Occipital lobe (tissue), 2 donors: ENCODE results near the gene SERTAD1. TPM values are rescaled to one million over a fixed set of nuclear protein-coding genes. Genes with fewer than 3 reads are reported as not detected.
"Not testable (repeated sequence)": the region's sequence is repeated elsewhere in the genome, so short reads cannot be mapped to it uniquely, and the experiment has no call there.

Experiments
- DNase-seq: peaks from one replicate; lab custom pipeline; 2025; lab: John Stamatoyannopoulos, UW
- total RNA-seq: library from RNA; depleted of rRNA; stranded (reverse); fragments of >200 nt; gene quantifications from one replicate; pipeline ENCODE4 v1.2.3, GENCODE V29; 2014

SERTAD1 gene
- total RNA-seq, 1 donor from 2014 or later = 2.8 TPM

- DNase-seq = no peak
Measured at GRCh38 chr19:40422748-40423566, 2.8 kb downstream of the SERTAD1 start.

DNA sequence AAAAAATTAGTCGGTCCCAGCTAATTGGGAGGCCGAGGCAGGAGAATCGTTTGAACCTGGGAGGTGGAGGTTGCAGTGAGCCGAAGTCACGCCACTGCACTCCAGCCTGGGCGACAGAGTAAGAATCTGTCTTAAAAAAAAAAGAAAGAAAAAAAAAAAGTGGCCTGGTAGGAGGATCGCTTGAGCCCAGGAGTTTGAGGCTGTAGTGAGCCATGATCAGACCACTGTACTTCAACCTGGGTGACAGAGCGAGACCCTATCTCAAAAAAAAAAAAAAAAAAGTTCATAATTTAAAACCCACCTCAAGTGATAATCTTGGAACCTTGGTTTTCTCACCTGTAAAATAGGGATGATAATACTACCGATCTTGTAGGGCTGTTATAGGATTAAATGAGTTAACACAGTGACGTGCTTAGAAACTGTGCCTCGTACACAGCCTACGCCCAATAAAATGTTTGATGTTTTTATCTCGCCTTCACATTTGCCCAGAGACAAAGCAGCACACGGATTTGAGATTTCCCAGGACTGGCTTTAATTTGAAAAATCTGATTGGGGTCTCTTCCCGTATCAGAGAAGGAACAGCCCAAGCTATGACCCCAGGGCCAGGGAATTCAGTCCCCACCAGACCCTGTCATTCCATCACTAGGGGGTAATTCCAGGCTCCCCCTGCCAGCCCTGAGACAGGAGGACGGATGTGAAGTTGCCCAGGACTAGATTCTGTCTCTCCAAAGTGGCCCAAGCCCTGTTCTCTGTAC is 3.6 kb downstream of the SERTAD1 start:
- DNase-seq = no peak

DNA sequence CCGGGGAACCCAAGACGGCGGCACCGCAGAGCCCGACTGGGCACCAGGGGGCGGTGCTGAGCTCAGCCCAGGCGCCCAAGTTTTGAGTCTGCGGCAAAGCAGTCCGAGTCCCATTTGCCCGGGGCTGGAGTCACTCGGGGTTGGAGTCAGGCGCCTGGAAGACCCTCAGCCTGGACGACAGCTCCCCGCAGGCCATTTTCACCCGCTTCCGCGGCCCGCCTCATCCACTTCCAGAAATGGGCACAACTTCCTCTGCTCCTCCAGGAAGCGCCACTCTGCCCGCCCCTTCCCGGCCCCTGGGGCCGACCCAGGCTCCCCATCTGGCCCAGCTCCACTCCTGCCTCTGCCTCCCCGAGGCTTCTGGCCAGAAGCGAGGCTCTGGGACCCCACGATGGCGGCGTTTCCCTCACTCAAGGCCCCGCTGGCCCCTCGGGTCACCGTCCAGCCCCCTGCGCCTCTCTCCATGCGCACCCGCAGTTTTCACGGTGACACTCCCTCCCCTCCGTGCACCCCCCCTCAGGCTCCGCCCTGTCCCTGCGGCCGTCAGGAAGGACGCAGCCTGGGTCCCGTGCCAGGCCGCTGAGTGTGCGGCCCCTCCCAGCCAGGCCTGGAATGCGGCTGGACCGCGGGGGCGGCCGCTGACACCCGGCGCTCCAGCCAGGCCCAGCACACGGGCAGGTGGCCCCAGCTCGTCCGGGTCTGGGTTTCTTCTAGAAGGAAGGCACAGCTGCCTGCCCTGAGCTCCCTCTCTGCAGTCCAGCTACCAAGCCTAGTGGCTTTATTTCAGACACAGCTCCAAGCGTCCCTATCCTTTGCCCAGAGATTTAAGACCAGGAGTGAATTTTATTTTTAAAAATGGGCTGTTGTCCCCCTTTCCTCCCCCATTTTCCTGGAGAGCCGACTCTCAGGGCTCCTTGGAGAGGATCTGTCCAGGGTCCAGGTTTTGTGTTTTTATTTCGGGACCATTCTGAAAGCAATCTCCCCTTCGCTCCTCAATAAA is 4.7 kb downstream of the SERTAD1 start:
- peak; percentile 92 for DNase-seq

GRCh38 chr19:40420451-40420765 is 5.4 kb downstream of the SERTAD1 start:
- DNase-seq = no peak

DNA sequence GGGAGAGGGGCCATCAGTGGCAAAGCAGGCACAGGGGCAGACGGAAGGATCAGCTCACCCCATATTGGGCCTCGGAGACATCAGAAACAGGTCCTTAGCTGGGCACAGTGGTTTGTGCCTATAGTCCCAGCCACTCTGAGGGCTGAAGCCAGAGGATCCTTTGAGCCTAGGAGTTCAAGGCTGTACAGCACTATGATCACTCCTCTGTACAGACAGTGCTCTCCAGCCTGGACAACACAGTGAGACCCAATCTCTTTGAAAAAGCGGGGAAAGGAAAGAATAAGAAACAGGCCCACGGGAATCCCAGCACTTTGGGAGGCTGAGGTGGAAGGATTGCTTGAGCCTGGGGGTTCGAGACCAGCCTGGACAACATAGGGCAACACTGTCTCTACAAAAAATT is 6.0 kb downstream of the SERTAD1 start:
- no peak for DNase-seq

- no peak for DNase-seq
Measured at GRCh38 chr19:40419066-40419612, 6.7 kb downstream of the SERTAD1 start.

- DNase-seq = no peak
Measured at GRCh38 chr19:40418040-40418439, 7.8 kb downstream of the SERTAD1 start.

DNA sequence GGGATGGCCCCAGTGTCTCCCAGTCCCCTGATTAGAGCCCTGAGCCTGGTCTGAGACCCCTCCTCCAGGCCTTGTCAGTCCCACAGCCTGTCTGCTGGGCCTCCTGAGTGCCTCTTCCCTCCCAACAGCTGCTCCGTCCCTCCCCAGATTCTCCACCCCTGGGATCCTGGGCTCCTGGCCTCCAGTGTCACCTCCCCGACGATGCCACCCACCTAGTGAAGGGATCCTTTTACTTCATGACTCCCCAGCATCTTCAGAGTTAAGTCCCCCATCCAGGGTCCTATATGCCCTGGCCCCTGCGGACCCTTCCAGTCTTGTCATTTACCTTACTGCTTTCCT is 8.2 kb downstream of the SERTAD1 start:
- no peak for DNase-seq

- DNase-seq = no peak
Measured at GRCh38 chr19:40416918-40417642, 8.7 kb downstream of the SERTAD1 start.

DNA sequence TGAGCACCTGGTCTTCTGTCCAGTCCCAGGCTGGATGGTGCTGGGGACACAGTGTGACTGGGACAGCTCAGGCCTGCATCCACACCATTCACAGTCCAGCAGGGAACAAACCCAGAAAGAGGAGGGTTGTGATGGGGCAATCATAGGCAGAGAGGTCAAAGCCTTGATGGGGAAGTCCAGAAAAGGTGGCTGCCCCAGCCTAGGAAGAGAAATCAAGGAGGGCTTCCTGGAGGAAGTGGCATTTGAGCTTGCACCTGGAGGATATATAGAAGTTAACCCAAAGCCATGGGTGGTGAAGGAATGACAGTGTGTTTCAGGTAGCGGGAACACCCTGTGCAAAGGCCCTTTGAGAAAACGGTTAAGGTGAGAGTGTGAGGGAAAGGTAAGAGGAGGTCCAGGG is 10.0 kb downstream of the SERTAD1 start:
- no peak for DNase-seq

GRCh38 chr19:40414542-40415535 is 11.0 kb downstream of the SERTAD1 start:
- DNase-seq = no peak

DNA sequence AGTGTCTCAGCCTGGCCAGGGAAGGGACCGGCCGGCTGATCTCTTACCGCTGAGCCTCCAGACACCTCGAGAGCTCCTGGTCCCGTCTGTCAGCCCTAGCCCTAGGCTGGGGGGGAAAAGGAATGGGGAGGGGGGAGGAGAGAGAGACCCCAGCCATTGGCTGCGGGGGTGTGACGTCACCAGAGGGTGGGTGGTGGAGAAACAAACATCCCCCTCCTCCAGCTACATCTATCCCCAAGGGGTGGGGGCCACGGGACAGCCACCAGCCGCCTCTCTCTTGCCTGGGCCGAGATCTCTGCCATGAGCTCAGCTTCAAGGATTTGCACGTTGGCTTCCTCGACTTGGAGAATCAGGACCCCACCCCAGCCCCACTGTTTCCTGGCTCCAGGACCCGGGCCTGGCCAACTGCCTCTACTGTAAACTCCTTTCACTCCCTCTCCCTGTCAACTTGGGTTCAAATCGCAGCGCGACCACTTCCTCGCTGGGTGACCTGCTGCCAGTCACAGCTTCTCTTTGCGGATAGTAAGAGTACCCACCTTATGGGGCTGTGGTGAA is 12.4 kb downstream of the SERTAD1 start, which contains the start of gene PRX:
Gene PRX (minus strand): TSS at position 88 of the 555 bp plus-strand sequence. CDS start 5,446 bp downstream, outside the sequence.
- DNase-seq = no peak

DNA sequence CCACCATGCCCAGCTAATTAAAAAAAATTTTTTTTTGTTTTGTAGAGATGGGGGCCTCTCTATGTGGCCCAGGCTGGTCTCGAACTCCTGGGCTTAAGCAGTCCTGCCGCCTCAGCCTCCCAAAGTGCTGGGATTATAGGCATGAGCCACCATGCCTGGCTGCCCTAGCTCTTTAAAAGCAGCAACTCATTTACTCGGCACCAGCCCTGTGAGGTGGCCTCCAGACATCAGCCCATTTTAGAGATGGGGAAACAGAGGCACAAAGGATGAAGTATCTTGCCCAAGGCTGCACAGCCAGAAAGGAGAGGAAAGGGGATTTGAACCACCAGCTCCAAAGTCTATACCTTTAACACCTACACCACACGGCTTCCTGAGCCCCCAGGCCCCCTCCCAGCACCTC is 12.9 kb downstream of the SERTAD1 start:
- no peak for DNase-seq

- no peak for DNase-seq
Measured at GRCh38 chr19:40411958-40412499, 13.8 kb downstream of the SERTAD1 start.

- no peak for DNase-seq
Measured at GRCh38 chr19:40411125-40411842, 14.5 kb downstream of the SERTAD1 start.

GRCh38 chr19:40410030-40410389 is 15.8 kb downstream of the SERTAD1 start:
- no peak for DNase-seq

GRCh38 chr19:40408598-40408925 is 17.2 kb downstream of the SERTAD1 start:
- not testable (repeated sequence) for DNase-seq
